Parathyroid adenoma (tissue), 2 donors: ENCODE measurements around the gene ABLIM2.

Experiments
- H2AFZ ChIP-seq: fragments of 300-600 bp; sonication (generic); one replicate; pipeline ENCODE4 v1.7.0; 2017; ENCODE audit warnings: antibody characterized with exemption, mild to moderate bottlenecking
- H3K27ac ChIP-seq: fragments of 300-600 bp; sonication (generic); one replicate; pipeline ENCODE4 v1.7.0; 2017
- H3K27me3 ChIP-seq: fragments of 300-600 bp; sonication (generic); one replicate; pipeline ENCODE4 v1.7.0; 2017; ENCODE audit warnings: low read length; ENCODE audit not compliant: control insufficient read depth, insufficient read depth
- H3K36me3 ChIP-seq: fragments of 300-600 bp; sonication (generic); one replicate; pipeline ENCODE4 v1.7.0; 2017; ENCODE audit warnings: low read length; ENCODE audit not compliant: control insufficient read depth, insufficient read depth
- H3K4me1 ChIP-seq: fragments of 300-600 bp; sonication (generic); one replicate; pipeline ENCODE4 v1.7.0; 2017; ENCODE audit warnings: control low read depth
- H3K4me2 ChIP-seq: fragments of 300-600 bp; sonication (generic); one replicate; pipeline ENCODE4 v1.7.0; 2017; ENCODE audit warnings: low read length
- H3K4me3 ChIP-seq: fragments of 300-600 bp; sonication (generic); one replicate; pipeline ENCODE4 v1.7.0; 2017; ENCODE audit warnings: low read depth, low read length
- H3K79me2 ChIP-seq: fragments of 300-600 bp; sonication (generic); one replicate; pipeline ENCODE4 v1.7.0; 2017; ENCODE audit warnings: control low read depth
- H3K9ac ChIP-seq: fragments of 300-600 bp; sonication (generic); one replicate; pipeline ENCODE4 v1.7.0; 2017; ENCODE audit warnings: mild to moderate bottlenecking
- H3K9me3 ChIP-seq: fragments of 300-600 bp; sonication (generic); one replicate; pipeline ENCODE4 v1.7.0; 2017; ENCODE audit warnings: low read length; ENCODE audit not compliant: control insufficient read depth
- CTCF ChIP-seq: fragments of 300-600 bp; sonication (generic); IDR thresholded peaks from one replicate; pipeline ENCODE4 v1.7.0; 2017; ENCODE audit warnings: antibody characterized with exemption, mild to moderate bottlenecking
- donor health status: primary hyperparathyroidism.

ABLIM2 gene

GRCh38 chr4:7971881-7972500 is 186.6 kb downstream of the ABLIM2 start:
- no peak overlapping the region for H3K27ac ChIP-seq

GRCh38 chr4:7971159-7971631 is 187.4 kb downstream of the ABLIM2 start:
- no peaks in the 10 kb centered on the region for H3K9me3 ChIP-seq
- H2AFZ ChIP-seq, result no peak overlapping the region
- no peak for TF ChIP-seq CTCF
- H3K36me3 ChIP-seq, result no peaks in the 10 kb centered on the region
- H3K27ac ChIP-seq, result peak overlapping the region; percentile 93
- no peak overlapping the region for H3K4me2 ChIP-seq
- no peak overlapping the region for H3K9ac ChIP-seq
- no peaks in the 10 kb centered on the region for H3K79me2 ChIP-seq
- peaks cover 5% of the 10 kb centered on the region for H3K4me1 ChIP-seq
- no peak overlapping the region for H3K4me3 ChIP-seq
- no peaks in the 10 kb centered on the region for H3K27me3 ChIP-seq

More at GRCh38 chr4:7971881-7972500, 186.6 kb downstream of the ABLIM2 start:
- Histone ChIP-seq H3K4me1 (peaks cover 5% of the 10 kb centered on the region), H3K9ac (no peak overlapping the region), H2AFZ (no peak overlapping the region), H3K9me3 (no peaks in the 10 kb centered on the region), H3K79me2 (no peaks in the 10 kb centered on the region), H3K4me2 (no peak overlapping the region), H3K36me3 (no peaks in the 10 kb centered on the region), H3K27me3 (no peaks in the 10 kb centered on the region), H3K4me3 (no peak overlapping the region)
- no peak for TF ChIP-seq CTCF

- peak overlapping the region; percentile 93 for H3K27ac ChIP-seq
- H3K4me1 ChIP-seq, result peaks cover 5% of the 10 kb centered on the region
- peak overlapping the region; percentile 70 for H2AFZ ChIP-seq
- no peaks in the 10 kb centered on the region for H3K36me3 ChIP-seq
- no peaks in the 10 kb centered on the region for H3K9me3 ChIP-seq
- peak overlapping the region; percentile 47 for H3K4me2 ChIP-seq
- no peak overlapping the region for H3K9ac ChIP-seq
- no peak for TF ChIP-seq CTCF
- no peak overlapping the region for H3K4me3 ChIP-seq
- H3K79me2 ChIP-seq, result no peaks in the 10 kb centered on the region
- H3K27me3 ChIP-seq, result no peaks in the 10 kb centered on the region
These were observed 188.2 kb downstream of the ABLIM2 start for GRCh38 chr4:7970361-7970946.

- Histone ChIP-seq H3K4me1 (peaks cover 12% of the 10 kb centered on the region), H3K4me2 (no peak overlapping the region), H2AFZ (no peak overlapping the region), H3K9me3 (no peaks in the 10 kb centered on the region), H3K9ac (no peak overlapping the region), H3K27me3 (no peaks in the 10 kb centered on the region), H3K79me2 (no peaks in the 10 kb centered on the region), H3K27ac (peak overlapping the region; percentile 93), H3K36me3 (no peaks in the 10 kb centered on the region), H3K4me3 (no peak overlapping the region)
- TF ChIP-seq CTCF, result no peak
These were observed 190.2 kb downstream of the ABLIM2 start for GRCh38 chr4:7968262-7968896.
